WTC11 (cell line): Measurements from ENCODE around the gene SNX3.

Experiments
- ETV6 ChIP-seq: sonication (generic); formaldehyde crosslinking; IDR thresholded peaks from 2 replicates; pipeline ENCODE4 v1.8.1; 2022; ENCODE audit warnings: mild to moderate bottlenecking, missing genetic modification reagents
- OVOL2 ChIP-seq: fragments of 250-450 bp; sonication (Bioruptor Pico); IDR thresholded peaks from 2 replicates; pipeline ENCODE4 v1.9.0; 2021; ENCODE audit warnings: mild to moderate bottlenecking, borderline replicate concordance
- ZBTB21 ChIP-seq: sonication (generic); formaldehyde crosslinking; IDR thresholded peaks from 2 replicates; pipeline ENCODE4 v1.8.1; 2023; ENCODE audit warnings: mild to moderate bottlenecking, missing genetic modification reagents, borderline replicate concordance
- TF ChIP-seq, protein P1 (sequence below): fragments of 200-600 bp; IDR thresholded peaks from 2 replicates; pipeline ENCODE4 v1.8.0; 2022; ENCODE audit warnings: antibody characterized with exemption
- TF ChIP-seq, protein P2 (sequence below): sonication (generic); formaldehyde crosslinking; IDR thresholded peaks from 2 replicates; pipeline ENCODE4 v1.8.1; 2023; ENCODE audit warnings: mild to moderate bottlenecking, moderate library complexity, missing genetic modification reagents
- TF ChIP-seq, protein P3 (sequence below): sonication (generic); formaldehyde crosslinking; IDR thresholded peaks from 2 replicates; pipeline ENCODE4 v1.8.0; 2022; ENCODE audit warnings: mild to moderate bottlenecking, missing genetic modification reagents
- TF ChIP-seq, protein P4 (sequence below): sonication (generic); formaldehyde crosslinking; conservative IDR thresholded peaks from 2 replicates; pipeline ENCODE4 v1.8.1; 2022; ENCODE audit warnings: mild to moderate bottlenecking, missing genetic modification reagents
- TF ChIP-seq, protein P5 (sequence below): fragments of 250-450 bp; sonication (Bioruptor Pico); IDR thresholded peaks from 2 replicates; pipeline ENCODE4 v1.8.0; 2021; ENCODE audit warnings: mild to moderate bottlenecking

DNA sequence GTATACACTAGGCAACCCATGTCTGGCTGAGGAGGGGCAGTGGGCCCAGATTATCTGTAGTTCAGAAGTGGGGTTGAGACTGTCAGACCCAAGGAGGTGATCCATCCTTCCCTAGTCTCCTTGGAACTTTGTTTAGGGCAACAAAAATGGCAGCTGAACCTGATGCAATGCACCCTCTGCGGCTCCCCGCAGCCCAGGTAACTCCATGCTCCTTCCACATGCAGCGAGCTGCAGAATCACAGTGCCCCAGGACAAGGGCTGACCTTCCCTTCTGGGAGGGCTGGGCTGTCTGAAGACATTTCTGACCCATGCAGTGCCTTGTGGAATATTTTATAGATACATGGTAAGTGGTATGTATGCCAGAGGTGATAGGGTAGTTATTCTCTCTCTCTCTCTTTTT is 65.6 kb downstream of the SNX3 start:
- TF ChIP-seq, protein P1, sequence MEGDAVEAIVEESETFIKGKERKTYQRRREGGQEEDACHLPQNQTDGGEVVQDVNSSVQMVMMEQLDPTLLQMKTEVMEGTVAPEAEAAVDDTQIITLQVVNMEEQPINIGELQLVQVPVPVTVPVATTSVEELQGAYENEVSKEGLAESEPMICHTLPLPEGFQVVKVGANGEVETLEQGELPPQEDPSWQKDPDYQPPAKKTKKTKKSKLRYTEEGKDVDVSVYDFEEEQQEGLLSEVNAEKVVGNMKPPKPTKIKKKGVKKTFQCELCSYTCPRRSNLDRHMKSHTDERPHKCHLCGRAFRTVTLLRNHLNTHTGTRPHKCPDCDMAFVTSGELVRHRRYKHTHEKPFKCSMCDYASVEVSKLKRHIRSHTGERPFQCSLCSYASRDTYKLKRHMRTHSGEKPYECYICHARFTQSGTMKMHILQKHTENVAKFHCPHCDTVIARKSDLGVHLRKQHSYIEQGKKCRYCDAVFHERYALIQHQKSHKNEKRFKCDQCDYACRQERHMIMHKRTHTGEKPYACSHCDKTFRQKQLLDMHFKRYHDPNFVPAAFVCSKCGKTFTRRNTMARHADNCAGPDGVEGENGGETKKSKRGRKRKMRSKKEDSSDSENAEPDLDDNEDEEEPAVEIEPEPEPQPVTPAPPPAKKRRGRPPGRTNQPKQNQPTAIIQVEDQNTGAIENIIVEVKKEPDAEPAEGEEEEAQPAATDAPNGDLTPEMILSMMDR, result no peak
- TF ChIP-seq, protein P2, sequence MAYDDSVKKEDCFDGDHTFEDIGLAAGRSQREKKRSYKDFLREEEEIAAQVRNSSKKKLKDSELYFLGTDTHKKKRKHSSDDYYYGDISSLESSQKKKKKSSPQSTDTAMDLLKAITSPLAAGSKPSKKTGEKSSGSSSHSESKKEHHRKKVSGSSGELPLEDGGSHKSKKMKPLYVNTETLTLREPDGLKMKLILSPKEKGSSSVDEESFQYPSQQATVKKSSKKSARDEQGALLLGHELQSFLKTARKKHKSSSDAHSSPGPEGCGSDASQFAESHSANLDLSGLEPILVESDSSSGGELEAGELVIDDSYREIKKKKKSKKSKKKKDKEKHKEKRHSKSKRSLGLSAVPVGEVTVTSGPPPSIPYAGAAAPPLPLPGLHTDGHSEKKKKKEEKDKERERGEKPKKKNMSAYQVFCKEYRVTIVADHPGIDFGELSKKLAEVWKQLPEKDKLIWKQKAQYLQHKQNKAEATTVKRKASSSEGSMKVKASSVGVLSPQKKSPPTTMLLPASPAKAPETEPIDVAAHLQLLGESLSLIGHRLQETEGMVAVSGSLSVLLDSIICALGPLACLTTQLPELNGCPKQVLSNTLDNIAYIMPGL (CRISPR knock-in tag), result no peak
- TF ChIP-seq OVOL2 (CRISPR knock-in tag) (no peak), ZBTB21 (CRISPR knock-in tag) (no peak), ETV6 (CRISPR knock-in tag) (no peak)
- TF ChIP-seq, protein P3, sequence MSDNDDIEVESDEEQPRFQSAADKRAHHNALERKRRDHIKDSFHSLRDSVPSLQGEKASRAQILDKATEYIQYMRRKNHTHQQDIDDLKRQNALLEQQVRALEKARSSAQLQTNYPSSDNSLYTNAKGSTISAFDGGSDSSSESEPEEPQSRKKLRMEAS (CRISPR knock-in tag), result no peak
- TF ChIP-seq, protein P4, sequence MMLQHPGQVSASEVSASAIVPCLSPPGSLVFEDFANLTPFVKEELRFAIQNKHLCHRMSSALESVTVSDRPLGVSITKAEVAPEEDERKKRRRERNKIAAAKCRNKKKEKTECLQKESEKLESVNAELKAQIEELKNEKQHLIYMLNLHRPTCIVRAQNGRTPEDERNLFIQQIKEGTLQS, result no peak
- TF ChIP-seq, protein P5, sequence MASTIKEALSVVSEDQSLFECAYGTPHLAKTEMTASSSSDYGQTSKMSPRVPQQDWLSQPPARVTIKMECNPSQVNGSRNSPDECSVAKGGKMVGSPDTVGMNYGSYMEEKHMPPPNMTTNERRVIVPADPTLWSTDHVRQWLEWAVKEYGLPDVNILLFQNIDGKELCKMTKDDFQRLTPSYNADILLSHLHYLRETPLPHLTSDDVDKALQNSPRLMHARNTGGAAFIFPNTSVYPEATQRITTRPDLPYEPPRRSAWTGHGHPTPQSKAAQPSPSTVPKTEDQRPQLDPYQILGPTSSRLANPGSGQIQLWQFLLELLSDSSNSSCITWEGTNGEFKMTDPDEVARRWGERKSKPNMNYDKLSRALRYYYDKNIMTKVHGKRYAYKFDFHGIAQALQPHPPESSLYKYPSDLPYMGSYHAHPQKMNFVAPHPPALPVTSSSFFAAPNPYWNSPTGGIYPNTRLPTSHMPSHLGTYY (CRISPR knock-in tag), result no peak
